Lung (tissue), 12 donors: ENCODE data around the gene SLC66A2. TPM values are rescaled to one million over a fixed set of nuclear protein-coding genes. Genes with fewer than 3 reads are reported as not detected.
A peak's percentile ranks its signal among the peaks of the same experiment; 100 is the strongest.

ENCODE experiments used
- ATAC-seq: fragments of 200-7000 bp; cut with Tn5 transposase; one replicate; pipeline ENCODE4 v1.9.1; 2020; ENCODE audit warnings: moderate number of reproducible peaks; ENCODE audit not compliant: insufficient read depth, low FRiP score
- DNase-seq, 3 donors: peaks; one replicate each; pipeline ENCODE4 v3.0.0-alpha.2; 2013 to 2017
- H3K27ac ChIP-seq, 2 donors: one replicate each; pipeline ENCODE4 v1.5.1; 2013; ENCODE audit warnings: mild to moderate bottlenecking in 2 of 2, moderate library complexity in 2 of 2, control low read depth in 1 of 2, inconsistent platforms in 1 of 2, low read depth in 1 of 2, low read length in 1 of 2
- H3K27me3 ChIP-seq, 3 donors: one replicate each; pipeline ENCODE4 v1.5.1; 2013; ENCODE audit warnings: low read length in 2 of 3; ENCODE audit not compliant: control insufficient read depth in 3 of 3, insufficient read depth in 3 of 3
- H3K36me3 ChIP-seq, 4 donors: one replicate each; pipeline ENCODE4 v1.5.1; 2013; ENCODE audit warnings: low read length in 4 of 4, mild to moderate bottlenecking in 1 of 4, moderate library complexity in 1 of 4; ENCODE audit not compliant: control insufficient read depth in 4 of 4, insufficient read depth in 4 of 4
- H3K4me1 ChIP-seq, 5 donors: one replicate each; pipeline ENCODE4 v1.5.1; 2013; ENCODE audit warnings: low read length in 5 of 5, mild to moderate bottlenecking in 2 of 5, moderate library complexity in 1 of 5; ENCODE audit not compliant: control insufficient read depth in 5 of 5, insufficient read depth in 5 of 5
- H3K4me3 ChIP-seq: one replicate; pipeline ENCODE4 v1.5.1; 2013; ENCODE audit warnings: mild to moderate bottlenecking, control low read depth, moderate library complexity
- H3K9ac ChIP-seq, 2 donors: one replicate each; pipeline ENCODE4 v1.5.1; 2013; ENCODE audit warnings: low read length in 2 of 2, control low read depth in 1 of 2; ENCODE audit not compliant: insufficient read depth in 1 of 2
- H3K9me3 ChIP-seq, 4 donors: one replicate each; pipeline ENCODE4 v1.5.1; 2013; ENCODE audit warnings: low read length in 3 of 4, mild to moderate bottlenecking in 1 of 4, moderate library complexity in 1 of 4; ENCODE audit not compliant: control insufficient read depth in 4 of 4, insufficient read depth in 3 of 4
- WGBS, 2 donors: extraction: QIAGEN DNeasy Blood & Tissue Kit; methylation state at CpG; one replicate each; pipeline ENCODE4 v1.1.7; 2013; 5-methylcytosine and 5-hydroxymethylcytosine counted together
- polyA plus RNA-seq, 2 donors: library from polyadenylated mRNA; stranded (reverse); fragments of 200-250 nt; gene quantifications; one replicate each; pipeline ENCODE4 v1.2.1, GENCODE V29; 2013
- total RNA-seq, 2 donors: library from RNA; depleted of rRNA in 1 of 2; stranded (reverse); fragments of >200 nt in 1 of 2; gene quantifications; one replicate each; pipeline ENCODE4 v1.2.1, GENCODE V29; 2014 to 2021
- TF ChIP-seq, protein P1 (sequence below): IDR thresholded peaks from 2 replicates; pipeline ENCODE4 v1.5.1; 2012; ENCODE audit warnings: mild to moderate bottlenecking; ENCODE audit errors: control extremely low read depth, extremely low read depth
- donor health status: control.
- donor health status: control.
- donor health status: Bipolar disorder and iron deficiency.
- donor health status: healthy.
- donor health status: DM: yes; HTN: yes; CAD: no.

Gene SLC66A2
- total and polyA plus RNA-seq, 4 donors: 26.5 to 71.8 (median 62.3) TPM

DNA sequence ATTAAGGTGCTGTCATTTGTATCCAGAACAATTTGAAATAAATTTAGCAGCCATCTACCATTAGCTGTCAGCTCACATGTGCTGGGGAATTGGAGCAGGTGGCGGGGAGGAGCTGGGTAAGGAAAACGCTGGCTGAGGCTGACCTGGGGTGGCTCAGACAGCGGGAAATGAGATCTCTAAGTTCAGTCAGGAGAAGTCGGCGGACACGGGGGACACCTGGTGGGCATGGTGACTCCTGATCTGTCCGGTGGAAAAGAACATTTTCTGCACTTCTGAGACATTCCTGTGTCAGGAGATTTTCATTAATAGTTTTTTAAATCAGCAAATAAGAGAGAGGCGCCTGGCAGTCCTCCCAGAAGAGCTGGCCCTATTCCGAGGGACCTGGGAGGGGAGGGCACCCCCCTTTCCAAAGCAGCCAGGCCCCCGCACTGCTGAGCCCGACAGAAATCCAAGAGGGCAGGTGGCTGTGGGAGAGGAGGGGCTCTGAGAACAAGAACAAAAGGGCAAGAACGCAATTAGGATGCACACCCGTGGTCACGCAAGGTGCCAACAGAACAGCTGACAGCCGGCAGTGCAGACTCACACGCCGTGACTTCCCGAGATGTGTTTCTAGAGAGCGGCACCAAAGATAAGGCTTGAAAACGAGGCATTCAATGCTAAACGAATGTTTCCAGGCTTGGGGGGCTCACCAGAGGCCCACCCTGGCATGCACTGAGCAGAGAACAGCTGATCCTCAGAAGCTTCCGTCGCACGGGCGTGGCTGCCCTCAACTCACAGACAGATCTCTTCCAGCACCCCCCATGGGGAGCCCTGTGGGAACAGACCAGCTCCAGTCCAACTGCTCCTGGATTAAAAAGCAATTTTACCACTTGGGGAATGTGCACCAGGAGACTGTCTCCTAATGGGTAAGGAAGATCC lies 26.4 kb downstream of the SLC66A2 start:
- TF ChIP-seq, protein P1, sequence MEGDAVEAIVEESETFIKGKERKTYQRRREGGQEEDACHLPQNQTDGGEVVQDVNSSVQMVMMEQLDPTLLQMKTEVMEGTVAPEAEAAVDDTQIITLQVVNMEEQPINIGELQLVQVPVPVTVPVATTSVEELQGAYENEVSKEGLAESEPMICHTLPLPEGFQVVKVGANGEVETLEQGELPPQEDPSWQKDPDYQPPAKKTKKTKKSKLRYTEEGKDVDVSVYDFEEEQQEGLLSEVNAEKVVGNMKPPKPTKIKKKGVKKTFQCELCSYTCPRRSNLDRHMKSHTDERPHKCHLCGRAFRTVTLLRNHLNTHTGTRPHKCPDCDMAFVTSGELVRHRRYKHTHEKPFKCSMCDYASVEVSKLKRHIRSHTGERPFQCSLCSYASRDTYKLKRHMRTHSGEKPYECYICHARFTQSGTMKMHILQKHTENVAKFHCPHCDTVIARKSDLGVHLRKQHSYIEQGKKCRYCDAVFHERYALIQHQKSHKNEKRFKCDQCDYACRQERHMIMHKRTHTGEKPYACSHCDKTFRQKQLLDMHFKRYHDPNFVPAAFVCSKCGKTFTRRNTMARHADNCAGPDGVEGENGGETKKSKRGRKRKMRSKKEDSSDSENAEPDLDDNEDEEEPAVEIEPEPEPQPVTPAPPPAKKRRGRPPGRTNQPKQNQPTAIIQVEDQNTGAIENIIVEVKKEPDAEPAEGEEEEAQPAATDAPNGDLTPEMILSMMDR: no peak
- no peaks in the 10 kb centered on the region for H3K27me3 ChIP-seq
- no peak overlapping the region for H3K4me3 ChIP-seq
- H3K9ac ChIP-seq: no peak overlapping the region
- H3K4me1 ChIP-seq: peaks cover 0 to 10% (median 0%) of the 10 kb centered on the region in 5 donors
- 75 to 88% methylated on average over 25 of the region's 25 CpGs for WGBS, 2 donors
- peaks cover 3 to 8% (median 7%) of the 10 kb centered on the region in 4 donors for H3K9me3 ChIP-seq
- no peak overlapping the region for H3K27ac ChIP-seq
- peak; percentile 12 to 22 (median 17) for DNase-seq
- no peak for ATAC-seq
- H3K36me3 ChIP-seq: peaks cover 0 to 28% (median 15%) of the 10 kb centered on the region in 4 donors

DNA sequence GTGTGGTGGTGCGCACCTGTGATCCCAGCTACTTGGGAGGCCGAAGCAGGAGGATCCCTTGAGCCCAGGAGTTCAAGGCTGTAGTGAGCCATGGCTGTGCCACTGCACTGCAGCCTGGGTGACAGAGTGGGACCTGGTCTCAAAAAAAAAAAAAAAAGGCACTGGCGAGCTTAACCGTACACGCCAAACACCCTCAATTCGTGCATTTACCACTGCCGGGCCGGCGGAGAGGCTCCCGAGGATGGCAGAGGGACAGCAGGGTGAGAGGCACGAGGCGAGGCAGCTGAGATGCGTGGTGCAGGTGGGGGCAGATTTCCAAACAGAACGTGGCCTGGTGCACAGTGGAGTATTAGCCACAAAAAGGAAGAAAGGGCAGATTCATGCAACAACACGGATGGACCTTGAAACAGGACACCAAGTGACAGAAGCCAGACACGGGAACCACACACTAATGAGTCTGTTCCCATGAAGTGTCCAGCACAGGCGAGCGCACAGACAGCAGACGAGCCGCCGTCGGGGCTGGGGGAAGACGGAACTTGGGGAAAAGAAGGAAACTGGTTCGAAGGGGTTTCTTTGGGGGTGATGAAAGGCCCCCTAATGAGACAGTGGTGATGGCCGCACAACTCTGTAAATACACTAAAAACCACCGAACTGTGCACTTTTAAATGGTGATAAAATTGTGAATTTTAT lies 27.4 kb downstream of the SLC66A2 start:
- ATAC-seq: no peak
- H3K27me3 ChIP-seq: no peaks in the 10 kb centered on the region
- peak in 1 of 3 donors; percentile 6 for DNase-seq
- H3K9ac ChIP-seq: no peak overlapping the region
- H3K4me1 ChIP-seq: peaks cover 0 to 10% (median 0%) of the 10 kb centered on the region in 5 donors
- H3K36me3 ChIP-seq: peaks cover 0 to 27% (median 10%) of the 10 kb centered on the region in 4 donors
- TF ChIP-seq, protein P1: no peak
- no peak overlapping the region for H3K27ac ChIP-seq
- WGBS, 2 donors: 97% methylated on average over 26 of the region's 26 CpGs
- H3K4me3 ChIP-seq: no peak overlapping the region
- H3K9me3 ChIP-seq: peaks cover 0 to 6% (median under 1%) of the 10 kb centered on the region in 4 donors

DNA sequence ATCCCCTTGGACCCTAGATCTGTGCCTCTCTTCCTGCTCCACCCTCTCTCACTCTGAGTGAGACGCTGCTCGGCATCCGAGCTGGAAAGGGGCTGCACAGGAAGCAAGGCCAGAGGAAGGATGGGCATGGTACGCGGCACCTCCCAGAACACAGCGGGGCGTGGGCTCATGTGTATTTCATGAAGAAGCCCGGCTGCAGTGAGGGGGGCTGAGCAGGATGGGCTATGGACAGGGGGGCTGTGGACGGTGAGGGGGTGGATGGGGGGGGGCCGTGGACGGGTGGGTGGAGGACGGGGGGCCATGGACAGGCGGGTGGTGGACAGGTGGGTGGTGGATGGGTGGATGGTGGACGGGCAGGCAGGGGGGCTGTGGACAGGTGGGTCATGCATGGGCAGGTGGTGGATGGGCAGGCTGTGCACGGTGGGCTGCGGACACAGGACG lies 28.5 kb downstream of the SLC66A2 start:
- H3K9ac ChIP-seq: no peak overlapping the region
- no peak overlapping the region for H3K27ac ChIP-seq
- H3K9me3 ChIP-seq: no peaks in the 10 kb centered on the region
- ATAC-seq (no peak), DNase-seq (peak in 1 of 3 donors; percentile 9)
- peaks cover 0 to 32% (median 9%) of the 10 kb centered on the region in 4 donors for H3K36me3 ChIP-seq
- peaks cover 0 to 10% (median 0%) of the 10 kb centered on the region in 5 donors for H3K4me1 ChIP-seq
- H3K4me3 ChIP-seq: no peak overlapping the region
- TF ChIP-seq, protein P1: no peak
- WGBS, 2 donors: 76 to 85% methylated on average over 16 to 17 of the region's 17 CpGs
- H3K27me3 ChIP-seq: no peaks in the 10 kb centered on the region
